ENCODE measurements around the gene UTY. TPM values are rescaled to one million over a fixed set of nuclear protein-coding genes. Genes with fewer than 3 reads are reported as not detected.
"Not testable (repeated sequence)": the region's sequence is repeated elsewhere in the genome, so short reads cannot be mapped to it uniquely, and the experiment has no call there.

Gene UTY
- total RNA-seq, 1 experiment from 2014 or later: not detected

DNA sequence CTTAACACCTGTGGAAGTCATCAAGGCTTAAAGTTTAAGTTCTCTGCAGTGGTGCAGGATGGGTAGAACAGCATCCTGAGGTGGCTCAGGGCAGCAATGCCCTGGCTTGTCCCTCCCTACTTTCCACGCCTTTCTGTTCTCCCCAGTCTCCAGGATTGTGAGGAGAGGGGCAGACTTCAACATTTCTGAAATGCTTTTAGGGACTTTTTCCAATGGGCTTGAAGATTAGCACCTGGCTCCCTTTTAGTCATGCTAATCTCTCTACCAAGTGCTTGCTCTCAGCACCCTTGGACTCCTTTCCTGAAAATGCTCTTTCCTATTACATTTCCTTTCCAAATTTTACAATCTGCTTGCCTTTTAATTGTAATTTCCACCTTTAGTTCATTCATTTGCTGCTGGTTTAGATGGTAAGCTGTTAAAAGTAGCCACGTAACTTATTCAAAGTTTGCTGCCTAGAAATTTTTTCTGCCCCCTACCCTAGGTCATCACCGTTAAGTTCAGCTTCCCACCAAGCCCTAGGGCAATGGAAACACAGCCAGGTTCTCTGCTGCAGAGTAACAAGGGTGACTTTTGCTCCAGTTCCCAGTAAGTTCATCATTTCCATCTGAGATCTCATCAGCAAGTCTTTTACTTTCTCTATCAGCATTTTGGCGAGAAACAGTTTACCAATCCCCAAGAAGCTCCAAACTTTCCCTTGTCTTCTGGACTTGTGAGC, 183.5 kb downstream of the UTY start:
- Histone ChIP-seq H3K4me2 (ENCODE audit: low read length) (no peak overlapping the region), H3K9ac (ENCODE audit: low read length) (no peak overlapping the region), H2AFZ (ENCODE audit: low read length) (no peak overlapping the region), H3K36me3 (ENCODE audit: low read depth, low read length) (no peaks in the 10 kb centered on the region), H3K79me2 (ENCODE audit: low read length) (no peaks in the 10 kb centered on the region), H3K4me1 (ENCODE audit: insufficient read depth, low read length) (no peaks in the 10 kb centered on the region), H3K4me3 (ENCODE audit: low read length) (no peak overlapping the region), H3F3A (ENCODE audit: low read length, unreplicated experiment) (no peaks in the 10 kb centered on the region), H4K20me1 (ENCODE audit: low read length) (no peaks in the 10 kb centered on the region), H3K27ac (ENCODE audit: low read length) (no peak overlapping the region), H3K9me2 (replicated peaks; ENCODE audit: low read length) (no peaks in the 10 kb centered on the region), H3K9me3 (ENCODE audit: low read length) (no peaks in the 10 kb centered on the region), H3K27me3 (ENCODE audit: low read length) (no peaks in the 10 kb centered on the region)
- BruUV-seq (replicated peaks): no TSS peak
- ChIA-PET CTCF (no interaction called here), POLR2A (ENCODE audit: unreplicated experiment) (no interaction called here)
- TF ChIP-seq EZH2phosphoT487 (IDR thresholded peaks at IDR 0.05; ENCODE audit: borderline replicate concordance, low read length): no peak
- TF ChIP-seq CTCF (conservative IDR thresholded peaks at IDR 0.05; ENCODE audit: low read depth, low read length): no peak
- TF ChIP-seq EZH2 (IDR thresholded peaks at IDR 0.05; ENCODE audit: low read length, unreplicated experiment): no peak
- intact Hi-C loops (cut with micrococcal nuclease): no loop called here
- ATAC-seq (no peak), DNase-seq (no peak)

- no TSS peak for BruUV-seq (replicated peaks)
- Histone ChIP-seq H3K9me2 (replicated peaks; ENCODE audit: low read length) (no peaks in the 10 kb centered on the region), H3K4me3 (ENCODE audit: low read length) (no peak overlapping the region), H3K9ac (ENCODE audit: low read length) (no peak overlapping the region), H3K4me1 (ENCODE audit: insufficient read depth, low read length) (no peaks in the 10 kb centered on the region), H4K20me1 (ENCODE audit: low read length) (no peaks in the 10 kb centered on the region), H3K9me3 (ENCODE audit: low read length) (no peaks in the 10 kb centered on the region), H2AFZ (ENCODE audit: low read length) (no peak overlapping the region), H3K4me2 (ENCODE audit: low read length) (no peak overlapping the region), H3K36me3 (ENCODE audit: low read depth, low read length) (no peaks in the 10 kb centered on the region), H3K27me3 (ENCODE audit: low read length) (no peaks in the 10 kb centered on the region), H3K79me2 (ENCODE audit: low read length) (no peaks in the 10 kb centered on the region), H3F3A (ENCODE audit: low read length, unreplicated experiment) (no peaks in the 10 kb centered on the region), H3K27ac (ENCODE audit: low read length) (no peak overlapping the region)
- DNase-seq (no peak), ATAC-seq (no peak)
- CTCF ChIA-PET: no interaction called here
- POLR2A ChIA-PET (ENCODE audit: unreplicated experiment): no interaction called here
- intact Hi-C loops (cut with micrococcal nuclease): no loop called here
- no peak for TF ChIP-seq CTCF (conservative IDR thresholded peaks at IDR 0.05; ENCODE audit: low read depth, low read length)
- TF ChIP-seq EZH2phosphoT487 (IDR thresholded peaks at IDR 0.05; ENCODE audit: borderline replicate concordance, low read length): no peak
- no peak for TF ChIP-seq EZH2 (IDR thresholded peaks at IDR 0.05; ENCODE audit: low read length, unreplicated experiment)
These were observed 184.8 kb downstream of the UTY start for GRCh38 chrY:13295026-13295425.

DNA sequence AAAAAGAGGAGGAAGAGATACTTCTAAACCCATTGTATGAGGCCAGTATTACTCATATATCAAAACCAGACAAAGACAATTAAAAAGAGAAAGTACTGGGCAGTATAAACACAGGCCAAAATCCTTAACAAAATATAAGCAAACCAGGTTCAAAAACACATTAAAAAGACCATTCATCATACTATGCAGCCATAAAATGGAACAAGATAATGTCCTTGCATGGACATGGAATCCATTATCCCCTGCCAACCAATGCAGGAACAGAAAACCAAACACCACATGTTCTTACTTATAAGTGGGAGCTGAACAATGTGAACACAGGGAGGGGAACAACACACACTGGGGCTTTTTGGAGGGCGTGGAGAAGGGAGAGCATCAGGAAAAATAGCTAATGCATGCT, 188.6 kb downstream of the UTY start:
- H3K36me3 ChIP-seq (ENCODE audit: low read depth, low read length): no peaks in the 10 kb centered on the region
- intact Hi-C loops (cut with micrococcal nuclease): no loop called here
- BruUV-seq (replicated peaks): no TSS peak
- ChIA-PET CTCF (no interaction called here), POLR2A (ENCODE audit: unreplicated experiment) (no interaction called here)
- no peaks in the 10 kb centered on the region for H3F3A ChIP-seq (ENCODE audit: low read length, unreplicated experiment)
- no peaks in the 10 kb centered on the region for H3K4me1 ChIP-seq (ENCODE audit: insufficient read depth, low read length)
- H2AFZ ChIP-seq (ENCODE audit: low read length): no peak overlapping the region
- TF ChIP-seq CTCF (conservative IDR thresholded peaks at IDR 0.05; ENCODE audit: low read depth, low read length): no peak
- TF ChIP-seq EZH2phosphoT487 (IDR thresholded peaks at IDR 0.05; ENCODE audit: borderline replicate concordance, low read length): no peak
- no peak for TF ChIP-seq EZH2 (IDR thresholded peaks at IDR 0.05; ENCODE audit: low read length, unreplicated experiment)
- no peak overlapping the region for H3K9ac ChIP-seq (ENCODE audit: low read length)
- no peaks in the 10 kb centered on the region for H4K20me1 ChIP-seq (ENCODE audit: low read length)
- no peaks in the 10 kb centered on the region for H3K9me2 ChIP-seq (replicated peaks; ENCODE audit: low read length)
- H3K4me2 ChIP-seq (ENCODE audit: low read length): no peak overlapping the region
- no peaks in the 10 kb centered on the region for H3K9me3 ChIP-seq (ENCODE audit: low read length)
- no peak overlapping the region for H3K4me3 ChIP-seq (ENCODE audit: low read length)
- no peaks in the 10 kb centered on the region for H3K79me2 ChIP-seq (ENCODE audit: low read length)
- no peak for ATAC-seq
- H3K27ac ChIP-seq (ENCODE audit: low read length): no peak overlapping the region
- no peak for DNase-seq
- no peaks in the 10 kb centered on the region for H3K27me3 ChIP-seq (ENCODE audit: low read length)

DNA sequence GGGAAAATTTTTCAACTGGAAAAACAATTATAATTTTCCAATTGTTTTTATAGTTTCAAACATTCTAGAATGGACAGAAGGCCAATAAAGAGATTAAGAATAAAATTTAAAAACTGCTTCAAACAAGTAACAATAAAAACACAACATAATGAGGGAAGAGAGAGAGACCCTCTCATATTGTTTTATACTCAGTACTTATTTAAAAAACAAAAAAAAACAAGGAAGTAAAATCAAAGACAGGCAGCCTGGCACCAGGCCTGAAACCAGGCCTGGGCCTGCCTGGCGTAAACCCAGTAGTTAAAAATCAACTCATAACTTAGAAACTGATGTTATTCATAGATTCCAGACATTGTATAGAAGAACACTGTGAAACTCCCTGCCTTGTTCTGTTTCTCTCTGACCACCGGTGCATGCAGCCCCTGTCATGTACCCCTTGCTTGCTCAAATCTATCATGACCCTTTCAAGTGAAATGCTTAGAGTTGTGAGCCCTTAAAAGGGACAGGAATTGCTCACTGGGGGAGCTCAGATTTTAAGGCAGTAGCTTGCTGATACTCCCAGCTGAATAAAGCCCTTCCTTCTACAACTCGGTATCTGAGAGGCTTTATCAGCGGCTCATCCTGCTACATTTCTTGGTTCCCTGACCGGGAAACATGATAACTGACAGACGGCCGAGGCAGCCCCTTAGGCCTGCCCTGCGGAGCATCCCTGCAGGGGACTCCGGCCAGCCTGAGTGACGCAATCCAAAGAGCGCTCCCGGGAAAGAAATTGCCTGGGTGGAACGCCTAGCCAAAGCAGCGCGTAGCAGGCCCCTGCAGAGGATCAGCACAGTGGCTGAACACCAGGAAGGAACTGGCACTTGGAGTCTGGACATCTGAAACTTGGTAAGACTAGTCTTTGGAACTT, 197.4 kb downstream of the UTY start:
- ATAC-seq; H3K4me1 ChIP-seq (ENCODE audit: insufficient read depth, low read length); H3K27ac ChIP-seq (ENCODE audit: low read length); H3F3A ChIP-seq (ENCODE audit: low read length, unreplicated experiment); H3K9me2 ChIP-seq (replicated peaks; ENCODE audit: low read length); DNase-seq; H3K27me3 ChIP-seq (ENCODE audit: low read length); POLR2A ChIA-PET (ENCODE audit: unreplicated experiment); H3K79me2 ChIP-seq (ENCODE audit: low read length); CTCF ChIA-PET; intact Hi-C loops (cut with micrococcal nuclease); H3K4me3 ChIP-seq (ENCODE audit: low read length); H3K9ac ChIP-seq (ENCODE audit: low read length); H3K36me3 ChIP-seq (ENCODE audit: low read depth, low read length); H3K9me3 ChIP-seq (ENCODE audit: low read length); H4K20me1 ChIP-seq (ENCODE audit: low read length); BruUV-seq (replicated peaks); H3K4me2 ChIP-seq (ENCODE audit: low read length); H2AFZ ChIP-seq (ENCODE audit: low read length): not testable (repeated sequence)

Measured in PC-3 (cell line).